HL-60 (cell line): Measurements from ENCODE around the gene ACOT4.

Experiments
- CTCF ChIP-seq: IDR thresholded peaks from one replicate; pipeline ENCODE4 v1.5.1; 2011; ENCODE audit warnings: low read length, control low read depth, inconsistent platforms; ENCODE audit not compliant: insufficient read depth
- GABPA ChIP-seq: IDR thresholded peaks from 2 replicates; pipeline ENCODE4 v1.6.1; 2012; ENCODE audit warnings: low read depth
- POLR2AphosphoS5 ChIP-seq: IDR thresholded peaks from 2 replicates; pipeline ENCODE4 v1.6.1; 2012; ENCODE audit warnings: low read depth
- REST ChIP-seq: IDR thresholded peaks from 2 replicates; pipeline ENCODE4 v1.6.1; 2012; ENCODE audit warnings: low read depth; ENCODE audit not compliant: insufficient replicate concordance
- SPI1 ChIP-seq: IDR thresholded peaks from 2 replicates; pipeline ENCODE4 v1.6.1; 2012; ENCODE audit warnings: low read depth, mild to moderate bottlenecking, borderline replicate concordance

GRCh38 chr14:73607241-73607640 is 15.6 kb downstream of the ACOT4 start:
- TF ChIP-seq CTCF (no peak), POLR2AphosphoS5 (no peak), REST (no peak), GABPA (no peak), SPI1 (no peak)
